ENCODE data around the gene AMDHD1.

The AMDHD1 gene

GRCh38 chr12:95943330-95943842 lies at the start of gene AMDHD1:
Gene AMDHD1 (plus strand): TSS chr12:95943331. CDS start chr12:95943399, 68 bp downstream.
- DNase-seq, result no peak

GRCh38 chr12:95896846-95897245 lies 46.3 kb upstream of the AMDHD1 start:
- DNase-seq, result no peak

- DNase-seq, result no peak
Observed at GRCh38 chr12:95898081-95898480, 45.0 kb upstream of the AMDHD1 start.

GRCh38 chr12:95908573-95908972 lies 34.6 kb upstream of the AMDHD1 start:
- no peak for DNase-seq

GRCh38 chr12:95909871-95910270 lies 33.3 kb upstream of the AMDHD1 start:
- DNase-seq, result no peak

GRCh38 chr12:95918194-95918993 lies 24.7 kb upstream of the AMDHD1 start:
- peak; percentile 19 for DNase-seq

- no peak for DNase-seq
Observed at GRCh38 chr12:95919110-95919509, 24.0 kb upstream of the AMDHD1 start.

GRCh38 chr12:95922231-95922630 lies 20.9 kb upstream of the AMDHD1 start:
- no peak for DNase-seq

- DNase-seq, result no peak
Observed at GRCh38 chr12:95940514-95940913, 2.6 kb upstream of the AMDHD1 start.

- DNase-seq, result no peak
Observed at GRCh38 chr12:95942101-95942523, 1.0 kb upstream of the AMDHD1 start.

GRCh38 chr12:95942524-95943329 lies 404 bp upstream of the AMDHD1 start, which contains the start of gene CCDC38:
Gene CCDC38 (minus strand): TSS chr12:95942614. CDS start chr12:95936509, 6,105 bp downstream.
- peak; percentile 42 for DNase-seq

- no peak for DNase-seq
Observed at GRCh38 chr12:95944108-95944704, 1.1 kb downstream of the AMDHD1 start.

GRCh38 chr12:95949477-95950206 lies 6.5 kb downstream of the AMDHD1 start:
- no peak for DNase-seq

- DNase-seq, result no peak
Observed at GRCh38 chr12:95951515-95951914, 8.4 kb downstream of the AMDHD1 start.

- no peak for DNase-seq
Observed at GRCh38 chr12:95953000-95953399, 9.9 kb downstream of the AMDHD1 start.

GRCh38 chr12:95955549-95956159 lies 12.5 kb downstream of the AMDHD1 start:
- DNase-seq, result no peak

- no peak for DNase-seq
Observed at GRCh38 chr12:95956557-95957145, 13.5 kb downstream of the AMDHD1 start.

- DNase-seq, result no peak
Observed at GRCh38 chr12:95959107-95959506, 16.0 kb downstream of the AMDHD1 start.

GRCh38 chr12:95960241-95960640 lies 17.1 kb downstream of the AMDHD1 start:
- no peak for DNase-seq

GRCh38 chr12:95962222-95962621 lies 19.1 kb downstream of the AMDHD1 start:
- DNase-seq, result no peak

- DNase-seq, result no peak
Observed at GRCh38 chr12:95963096-95963495, 20.0 kb downstream of the AMDHD1 start.
